SK-MEL-5 (cell line): ENCODE results near the gene PTCSC3. TPM values are rescaled to one million over a fixed set of nuclear protein-coding genes. Genes with fewer than 3 reads are reported as not detected.

ENCODE experiments used
- DNase-seq: peaks from one replicate; pipeline ENCODE4 v3.0.0-alpha.2; 2016; ENCODE audit warnings: low read depth, low spot score
- in situ Hi-C: cut with HindIII; loops from 2 replicates; pipeline ENCODE4 v1.10.0; 2016; ENCODE audit warnings: low sequenced_read_pairs, high pct_unique_total_duplicates, low pct_unique_long_range_greater_than_20kb
- polyA plus RNA-seq, 2 experiments: library from polyadenylated mRNA; depleted of rRNA; stranded (reverse); fragments of >200 nt; gene quantifications; 2 replicates each; pipeline ENCODE4 v1.2.3, GENCODE V29; 2015
- total RNA-seq: library from RNA; depleted of rRNA; stranded (reverse); fragments of >200 nt; shearing (Covaris generic); gene quantifications from 2 replicates; pipeline ENCODE4 v1.2.3, GENCODE V29; 2014; rRNA removed

Gene PTCSC3
- not detected in 2 replicates for total RNA-seq
- polyA plus RNA-seq (2015; cell fraction: cytosol; rRNA removed) = not detected in 2 replicates
- not detected in 2 replicates for polyA plus RNA-seq (2015; cell fraction: nucleus; rRNA removed)

DNA sequence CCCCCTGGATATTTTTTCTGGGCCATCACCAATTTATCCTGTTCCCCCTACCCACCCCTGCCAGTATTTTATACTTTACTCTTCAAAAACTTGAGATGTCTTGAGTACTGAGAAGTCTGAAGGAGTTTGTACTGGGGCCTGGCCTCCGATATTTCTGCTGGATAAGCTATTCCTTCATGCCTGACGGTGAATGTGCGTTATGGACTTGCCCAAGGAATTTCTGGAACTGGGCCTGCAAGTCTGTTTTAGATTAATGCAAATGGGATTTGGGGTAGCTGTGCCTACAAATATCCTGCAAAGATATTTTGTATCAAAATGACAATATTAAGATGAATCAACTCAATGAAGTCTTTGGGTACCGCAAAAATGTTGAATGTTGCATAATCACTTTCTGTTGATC is at the start of gene PTCSC3:
PTCSC3 (minus strand) TSS at position 199 of the 400 bp plus-strand sequence.
- no peak for DNase-seq
- in situ Hi-C loops = no loop called here

DNA sequence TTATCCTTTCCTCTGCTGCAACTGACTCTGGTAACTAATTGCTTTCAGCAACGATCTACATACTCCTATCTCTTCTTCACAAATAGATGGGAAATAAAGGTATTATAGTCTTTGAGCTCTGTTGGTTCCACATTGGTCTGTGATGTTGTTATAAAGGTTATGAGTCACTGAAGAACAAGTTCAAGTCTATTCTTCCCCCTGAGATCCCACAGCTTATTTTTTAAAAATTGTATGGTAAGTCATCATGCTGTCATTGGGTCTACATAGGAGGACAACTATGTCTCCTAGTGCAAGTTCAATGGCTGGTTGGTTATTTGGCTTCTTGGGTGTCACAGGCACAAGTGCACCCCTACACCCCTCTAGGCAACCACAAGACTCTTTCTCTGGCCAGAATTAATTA is 49.6 kb upstream of the PTCSC3 start:
- in situ Hi-C loops = no loop called here
- DNase-seq = no peak

DNA sequence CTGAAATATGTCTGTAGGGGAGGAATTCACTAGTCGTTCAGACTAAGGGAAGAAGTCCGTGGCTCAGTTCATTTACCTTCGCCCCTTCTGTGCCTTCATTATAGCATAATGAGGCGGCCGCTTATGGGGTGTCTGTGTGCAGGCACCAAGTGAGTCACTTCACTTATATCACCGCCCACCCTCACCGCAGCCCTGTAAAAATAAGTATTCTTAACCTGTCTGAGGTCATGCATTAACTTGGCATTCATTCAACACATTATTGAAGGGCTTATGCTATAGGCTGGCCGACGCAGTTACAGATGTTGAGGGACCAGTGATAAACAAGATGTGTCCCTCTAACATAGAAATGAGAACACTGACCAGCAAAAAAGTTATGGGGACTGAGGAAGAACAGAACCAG is 47.7 kb upstream of the PTCSC3 start:
- DNase-seq = no peak
- in situ Hi-C loops = no loop called here

DNA sequence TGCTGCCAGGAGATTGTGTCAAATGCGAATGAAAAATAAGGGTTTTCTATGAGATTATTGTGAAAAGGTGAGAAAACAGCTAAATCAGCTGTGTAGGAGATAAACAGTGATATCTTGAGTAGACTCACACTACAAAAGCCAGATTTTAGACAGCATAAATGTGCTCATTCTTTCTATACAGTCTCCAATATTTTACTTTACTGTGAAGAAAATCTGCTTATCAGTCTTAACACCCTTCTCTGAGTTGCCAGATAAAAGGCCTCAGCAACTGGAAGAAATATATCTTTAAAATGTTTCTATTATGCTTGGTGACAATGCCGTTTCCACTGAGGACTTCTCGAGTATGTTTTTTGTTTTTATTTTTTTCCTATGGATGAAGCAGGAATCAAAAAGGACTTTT is 47.0 kb upstream of the PTCSC3 start:
- in situ Hi-C loops = no loop called here
- DNase-seq = no peak

DNA sequence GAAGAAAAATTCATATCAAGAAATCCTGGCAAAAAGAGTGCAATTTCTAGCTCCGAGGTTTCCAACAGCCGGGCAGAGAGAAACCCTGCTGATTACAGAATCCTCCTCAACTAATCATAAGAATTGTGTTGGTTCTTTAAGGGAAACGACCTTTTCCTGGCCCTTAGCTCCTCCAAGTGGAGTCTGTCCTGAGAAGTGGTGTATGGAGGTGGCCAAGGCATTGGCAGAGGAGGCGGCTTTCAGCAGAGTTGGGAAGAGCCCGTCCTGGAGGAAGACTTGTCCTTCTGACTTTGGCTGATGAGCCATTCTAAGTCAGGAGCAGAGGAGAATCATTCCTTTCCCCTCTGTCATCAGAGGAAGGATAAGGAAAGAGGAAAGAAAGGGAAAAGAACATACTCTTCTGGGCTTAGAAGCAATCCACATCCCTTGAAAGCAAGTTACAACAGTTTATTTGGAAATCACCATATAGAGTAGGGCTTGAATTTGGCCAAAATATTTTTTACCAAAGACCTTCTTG is 46.5 kb upstream of the PTCSC3 start:
- DNase-seq = no peak
- in situ Hi-C loops = no loop called here

DNA sequence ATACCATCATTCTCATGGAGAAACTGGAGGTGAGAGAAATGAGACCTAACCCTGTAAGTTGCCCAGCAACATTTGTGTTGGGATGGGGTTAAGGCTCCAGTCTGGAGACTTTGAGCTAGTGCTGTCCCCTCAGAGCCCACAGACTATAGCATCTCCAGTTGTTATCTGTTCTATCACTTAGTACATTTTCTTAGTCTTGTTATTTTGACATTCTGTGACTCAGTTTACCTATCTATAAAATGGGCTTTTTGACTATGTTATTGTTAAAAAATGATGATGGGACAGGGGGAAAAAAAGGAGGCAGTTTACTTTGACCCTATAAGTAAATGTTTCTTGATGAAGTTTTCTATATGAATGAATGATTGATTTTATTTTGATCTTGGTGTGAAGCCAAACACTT is 45.8 kb upstream of the PTCSC3 start:
- DNase-seq = no peak
- in situ Hi-C loops = no loop called here

DNA sequence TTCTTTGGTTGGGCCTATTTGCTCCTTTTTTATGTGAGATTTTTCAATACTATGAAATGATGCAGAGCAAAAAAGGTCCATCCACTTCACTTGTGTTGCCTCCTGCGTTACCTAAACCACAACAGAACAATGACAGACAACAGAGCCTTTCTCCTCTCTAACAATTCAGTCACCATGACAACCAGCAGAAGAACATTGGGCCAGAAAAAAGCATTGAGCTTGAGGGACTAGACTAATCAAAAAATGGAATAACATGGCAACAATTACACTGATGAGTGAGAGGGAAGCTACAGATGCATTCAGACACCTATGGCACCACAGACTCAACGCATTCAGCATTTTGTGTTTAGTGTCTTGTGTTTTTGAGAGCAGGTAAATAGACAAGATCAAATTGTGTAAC is 44.6 kb upstream of the PTCSC3 start:
- DNase-seq = no peak
- in situ Hi-C loops = no loop called here

DNA sequence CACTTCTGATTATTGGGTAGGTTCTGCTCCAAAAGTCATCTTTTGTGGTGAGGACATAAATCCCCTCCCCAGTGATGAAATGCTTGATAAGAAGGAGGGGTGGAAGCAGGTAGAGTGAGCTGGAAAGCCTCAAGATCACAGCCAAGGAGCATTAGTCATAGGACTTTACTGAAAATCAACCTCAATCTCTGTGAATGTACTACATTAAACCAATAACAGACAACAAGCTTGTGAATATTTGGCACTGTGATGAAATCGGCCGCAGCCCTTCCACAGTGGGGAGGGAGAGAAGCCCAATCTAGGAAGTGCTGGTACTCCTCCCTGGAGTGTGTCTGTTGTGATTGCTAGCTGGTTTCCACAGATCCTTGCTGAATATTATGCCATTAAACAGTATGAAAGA is 41.2 kb upstream of the PTCSC3 start:
- DNase-seq = no peak
- in situ Hi-C loops = no loop called here

DNA sequence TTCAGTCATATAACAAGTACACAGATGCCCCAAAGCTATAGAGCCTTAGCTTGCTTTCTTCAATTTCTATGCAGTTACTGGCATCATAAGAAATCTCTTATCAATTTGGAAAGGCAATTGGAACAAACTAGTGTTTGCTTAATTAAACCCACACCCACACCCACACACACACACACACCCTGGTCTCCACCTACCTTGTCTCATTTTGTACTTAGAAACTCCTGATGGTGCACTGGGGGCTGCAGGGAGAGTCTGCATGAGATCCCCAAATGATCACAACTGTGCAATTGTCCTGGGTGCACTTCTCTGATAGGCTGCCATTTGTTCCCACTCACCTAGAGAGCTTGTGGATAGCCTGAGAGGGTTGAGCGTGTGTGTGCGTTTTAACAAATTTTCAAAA is 40.5 kb upstream of the PTCSC3 start:
- no peak for DNase-seq
- in situ Hi-C loops = no loop called here

DNA sequence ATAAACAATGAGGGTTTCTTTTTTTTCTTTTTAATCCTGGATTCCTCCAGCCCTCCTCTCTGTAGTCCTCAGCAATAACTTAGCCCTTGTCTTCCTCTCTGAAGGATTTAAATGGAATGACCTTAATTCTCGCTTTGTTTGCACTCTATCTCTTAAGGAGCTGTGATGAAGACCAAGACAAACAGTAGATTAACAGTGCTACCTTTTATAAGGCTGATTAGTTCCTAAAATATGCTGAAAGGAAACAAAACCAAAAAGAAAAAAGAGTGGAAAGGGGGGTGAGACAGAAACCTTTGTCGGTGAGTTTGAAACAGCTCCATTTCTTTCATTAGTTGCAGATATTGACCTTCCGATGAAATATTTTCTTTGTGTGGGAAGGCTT is 38.7 kb upstream of the PTCSC3 start:
- in situ Hi-C loops = no loop called here
- DNase-seq = no peak

DNA sequence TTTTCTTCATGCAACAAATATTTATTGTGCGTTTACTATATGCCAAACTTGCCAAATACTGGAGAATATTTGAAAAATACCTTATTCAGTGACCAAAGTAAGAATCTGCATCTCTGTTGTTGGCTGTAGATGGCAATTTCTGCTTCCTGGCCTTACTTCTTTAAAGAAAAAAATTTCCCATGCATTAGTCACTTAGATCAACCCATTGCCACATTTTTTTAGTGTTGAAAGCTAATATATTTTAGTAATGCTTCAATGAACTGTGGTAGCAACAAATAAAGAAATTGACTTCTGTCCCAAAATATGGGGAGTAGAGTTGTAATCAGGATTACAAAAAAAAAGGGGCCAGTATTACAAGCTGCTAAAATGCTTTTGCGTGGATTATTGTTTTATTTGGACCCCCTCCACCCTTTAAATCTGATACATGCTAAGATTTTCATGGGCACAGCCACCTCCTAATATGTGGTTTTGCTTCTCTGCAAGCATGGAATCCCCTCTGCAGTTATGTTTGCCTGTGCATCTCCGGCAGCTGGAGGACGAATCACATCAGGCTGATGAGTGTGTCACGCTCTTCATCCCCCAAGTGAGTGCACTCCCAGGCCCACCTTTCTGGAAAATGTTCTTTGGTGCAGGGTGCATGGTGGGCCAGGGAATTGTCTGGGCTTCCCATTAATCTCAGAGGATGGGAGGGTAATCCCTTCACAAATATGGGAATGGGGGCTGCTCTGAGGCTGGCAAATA is 38.1 kb upstream of the PTCSC3 start:
- in situ Hi-C loops = no loop called here
- DNase-seq = no peak

DNA sequence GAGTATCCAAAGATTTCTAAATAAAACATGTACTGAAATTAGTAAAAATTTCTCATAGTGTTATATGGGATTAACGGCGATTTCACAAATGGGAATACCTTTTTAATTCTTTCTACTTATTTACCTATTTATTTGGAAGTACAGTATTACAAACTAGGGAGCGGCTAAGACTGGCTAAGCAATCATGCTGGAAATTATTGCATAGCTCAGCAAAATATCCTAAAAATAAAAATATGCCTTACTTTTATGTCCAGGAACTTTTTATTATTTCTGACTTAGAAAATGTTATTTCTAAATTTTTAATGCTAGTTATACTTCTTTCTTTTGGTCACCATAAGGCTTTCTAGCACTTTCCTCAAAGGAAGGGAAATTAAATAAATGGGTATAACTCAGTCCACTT is 36.5 kb upstream of the PTCSC3 start:
- in situ Hi-C loops = no loop called here
- DNase-seq = no peak

DNA sequence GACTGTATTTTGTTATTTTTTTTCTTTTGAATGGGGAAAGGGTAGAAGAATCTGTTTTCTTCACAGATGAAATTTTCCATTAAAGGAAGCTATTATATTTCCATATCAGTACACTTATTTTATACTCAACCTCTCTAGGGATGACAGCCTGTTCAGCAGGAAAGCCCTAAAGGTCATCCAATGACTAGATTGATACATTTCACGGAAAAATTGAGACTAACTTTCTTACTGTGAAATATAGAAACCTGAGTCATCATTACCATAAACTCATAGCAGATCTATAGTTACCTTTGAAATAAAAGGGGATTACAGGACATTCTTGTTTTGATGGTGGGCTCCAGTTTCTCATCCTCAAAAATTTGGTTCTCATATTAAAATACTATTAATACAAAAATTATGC is 36.1 kb upstream of the PTCSC3 start:
- no peak for DNase-seq
- in situ Hi-C loops = no loop called here

DNA sequence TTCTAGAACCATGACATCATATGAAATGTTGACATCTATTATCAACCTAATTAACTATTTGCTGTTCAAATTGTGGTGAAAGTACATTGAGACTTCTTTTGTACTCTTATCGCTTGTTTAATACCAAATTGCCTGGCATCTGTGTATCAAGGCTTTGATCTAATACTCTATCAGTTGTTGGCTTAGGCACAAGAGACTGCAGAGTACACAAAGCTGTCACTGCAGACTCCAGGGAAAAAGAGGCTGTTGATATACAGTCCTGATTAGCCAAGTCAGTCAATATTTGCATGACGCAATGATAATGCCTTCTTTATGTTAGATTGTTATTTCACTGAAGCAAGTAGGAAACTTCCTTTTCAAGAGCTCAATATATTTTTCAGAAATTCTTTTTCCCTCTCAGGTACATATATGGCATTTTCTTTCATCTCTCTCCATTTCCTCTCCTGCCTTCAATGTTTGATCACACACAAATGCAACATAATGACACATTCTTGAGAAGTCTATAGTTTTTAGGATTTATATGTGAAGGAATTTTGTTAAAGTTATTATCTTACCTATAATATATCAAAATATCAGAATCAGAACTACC is 32.3 kb upstream of the PTCSC3 start:
- DNase-seq = no peak
- in situ Hi-C loops = no loop called here

DNA sequence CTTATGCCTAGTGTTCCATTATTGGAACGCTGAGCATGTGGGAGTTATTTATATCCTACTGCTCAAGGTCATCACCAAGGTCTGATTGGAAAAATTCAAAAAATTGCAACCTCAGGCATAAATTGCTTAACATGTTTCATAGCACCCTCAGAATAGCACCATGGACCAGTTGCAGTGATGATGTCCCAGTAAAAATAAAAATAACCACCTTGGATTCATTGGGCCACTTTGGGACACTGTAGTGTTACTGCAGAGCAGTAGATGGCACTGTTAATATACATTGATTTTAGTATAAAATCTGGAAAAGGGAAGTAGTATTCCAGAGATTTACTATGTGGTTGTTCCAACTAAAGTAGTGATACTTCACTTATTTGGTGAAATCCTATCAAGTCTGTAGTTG is 31.0 kb upstream of the PTCSC3 start:
- in situ Hi-C loops = no loop called here
- DNase-seq = peak; percentile 27

DNA sequence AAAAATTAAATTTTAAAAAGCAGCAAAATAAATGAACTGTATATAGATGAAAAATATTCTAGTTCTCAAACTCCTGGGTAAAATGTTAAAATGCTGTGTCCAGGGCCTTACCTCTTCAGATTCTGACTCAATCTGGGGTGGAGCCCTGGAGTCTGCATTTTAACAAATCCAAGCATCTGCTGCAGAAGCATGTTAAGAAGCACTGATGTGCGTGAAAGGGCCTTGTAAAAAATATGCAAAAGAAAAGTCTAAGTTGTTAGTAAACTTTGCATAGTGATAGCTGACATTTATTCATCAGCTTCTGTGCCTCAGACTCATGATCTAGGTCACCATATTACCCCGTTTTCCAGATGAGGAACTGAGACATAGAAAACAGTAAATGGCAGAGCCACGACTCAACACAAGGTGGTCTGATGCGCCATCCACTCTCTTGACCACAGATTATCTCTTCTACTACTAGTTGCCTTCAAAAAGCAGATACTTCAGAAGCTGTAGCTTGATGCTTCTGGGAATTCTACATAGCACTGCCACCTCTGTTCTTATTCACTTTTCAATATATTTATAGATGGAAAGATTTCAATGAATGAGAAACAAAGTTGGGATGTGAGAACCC is 28.0 kb upstream of the PTCSC3 start:
- in situ Hi-C loops = no loop called here
- no peak for DNase-seq

DNA sequence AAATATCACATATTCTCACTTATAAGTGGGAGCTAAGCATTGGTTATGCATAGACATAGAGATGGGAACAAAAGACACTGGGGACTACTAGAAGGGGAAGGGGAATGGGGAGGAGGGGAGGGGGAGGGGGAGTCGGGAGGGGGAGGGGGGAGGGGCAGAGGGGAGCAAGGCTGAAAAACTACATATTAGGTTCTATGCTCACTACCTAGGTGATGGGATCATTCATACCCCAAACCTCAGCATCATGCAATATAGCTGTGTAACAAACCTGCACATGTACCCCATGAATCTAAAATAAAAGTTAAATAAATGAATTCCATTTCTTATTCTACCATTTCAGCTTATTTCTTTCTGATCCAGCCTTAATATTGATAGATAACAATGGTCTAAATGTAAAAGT is 21.9 kb upstream of the PTCSC3 start:
- in situ Hi-C loops = no loop called here

DNA sequence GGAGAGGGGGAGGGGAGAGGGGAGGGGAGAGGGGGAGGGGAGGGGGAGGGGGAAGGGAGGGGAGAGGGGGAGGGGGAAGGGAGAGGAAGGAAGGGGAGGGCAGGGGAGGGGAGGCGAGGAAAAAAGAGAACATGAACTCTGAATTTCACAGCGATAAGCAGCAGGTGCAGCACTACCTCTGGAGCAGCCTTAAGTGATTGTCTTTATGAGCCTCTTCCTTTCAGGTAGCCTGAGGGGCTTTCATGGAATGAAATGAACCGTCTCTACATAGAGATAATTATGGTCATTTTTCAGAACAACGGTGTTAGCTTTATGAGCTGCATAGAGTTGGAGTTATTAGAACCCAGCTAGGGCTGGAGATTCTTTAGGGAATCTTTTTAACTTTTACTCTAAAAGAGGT is 18.1 kb upstream of the PTCSC3 start:
- in situ Hi-C loops = no loop called here
- DNase-seq = no peak

More for the DNA sequence above, 21.9 kb upstream of the PTCSC3 start:
- DNase-seq = no peak

DNA sequence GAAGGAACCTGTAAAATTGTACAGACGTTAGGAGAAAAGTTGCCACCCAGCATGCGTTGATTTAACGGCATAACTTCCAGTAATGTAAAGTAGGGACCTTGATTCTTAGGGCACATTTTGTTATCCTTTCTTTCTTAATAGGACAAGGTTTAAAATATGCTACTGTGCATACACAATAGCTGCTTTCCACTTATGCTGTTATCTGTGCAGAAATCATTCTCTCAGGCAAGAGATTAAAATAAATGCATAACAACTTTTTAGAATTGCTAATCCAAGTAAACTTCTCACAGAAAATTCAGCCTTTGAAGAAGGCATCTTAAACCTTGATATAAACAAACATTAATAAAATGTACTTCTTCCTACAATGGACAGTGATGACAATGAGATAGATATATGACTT is 16.0 kb upstream of the PTCSC3 start:
- in situ Hi-C loops = no loop called here

More for the DNA sequence above, 16.0 kb upstream of the PTCSC3 start:
- DNase-seq = no peak
